Liver (tissue), 9 donors: ENCODE data around the gene ZNF587. TPM values are rescaled to one million over a fixed set of nuclear protein-coding genes. Genes with fewer than 3 reads are reported as not detected.
A peak's percentile ranks its signal among the peaks of the same experiment; 100 is the strongest.

ENCODE experiments used
- DNase-seq: peaks from one replicate; pipeline ENCODE4 v3.0.0-alpha.2; 2017; ENCODE audit warnings: low spot score
- H3K27ac ChIP-seq, 2 donors: one replicate each; pipeline ENCODE4 v1.7.0; 2013; ENCODE audit warnings: inconsistent platforms in 2 of 2, low read length in 2 of 2, control low read depth in 1 of 2, low read depth in 1 of 2, mild to moderate bottlenecking in 1 of 2
- H3K27me3 ChIP-seq, 4 donors: one replicate each; pipeline versions ENCODE4 v1.6.1 to v1.7.0; 2013; ENCODE audit warnings: low read length in 3 of 4, inconsistent platforms in 1 of 4, mild to moderate bottlenecking in 1 of 4, moderate library complexity in 1 of 4; ENCODE audit not compliant: control insufficient read depth in 4 of 4, insufficient read depth in 4 of 4
- H3K36me3 ChIP-seq, 4 donors: one replicate each; pipeline versions ENCODE4 v1.6.1 to v1.7.0; 2013; ENCODE audit warnings: low read length in 3 of 4, mild to moderate bottlenecking in 3 of 4, low read depth in 1 of 4, moderate library complexity in 1 of 4; ENCODE audit not compliant: control insufficient read depth in 4 of 4, insufficient read depth in 3 of 4
- H3K4me1 ChIP-seq, 4 donors: one replicate each; pipeline versions ENCODE4 v1.6.1 to v1.7.0; 2013; ENCODE audit warnings: low read length in 3 of 4, mild to moderate bottlenecking in 3 of 4, moderate library complexity in 1 of 4; ENCODE audit not compliant: control insufficient read depth in 4 of 4, insufficient read depth in 4 of 4
- H3K4me3 ChIP-seq, 3 donors: one replicate each; pipeline versions ENCODE4 v1.6.1 to v1.7.0; 2013; ENCODE audit warnings: low read length in 3 of 3, control low read depth in 1 of 3, low read depth in 1 of 3, mild to moderate bottlenecking in 1 of 3
- H3K9ac ChIP-seq, 2 donors: one replicate each; pipeline ENCODE4 v1.7.0; 2013; ENCODE audit warnings: low read length in 2 of 2, mild to moderate bottlenecking in 2 of 2, moderate library complexity in 2 of 2, control low read depth in 1 of 2, low read depth in 1 of 2
- H3K9me3 ChIP-seq, 4 donors: one replicate each; pipeline versions ENCODE4 v1.6.1 to v1.7.0; 2013; ENCODE audit warnings: low read length in 3 of 4; ENCODE audit not compliant: control insufficient read depth in 4 of 4
- ATF3 ChIP-seq: IDR thresholded peaks from 2 replicates; pipeline ENCODE4 v1.6.1; 2016; ENCODE audit warnings: antibody characterized with exemption
- CTCF ChIP-seq: fragments of 150-350 bp; IDR thresholded peaks from 2 replicates; pipeline ENCODE4 v1.5.1; 2017; ENCODE audit warnings: improper control_type of control experiment, low read depth, low read length; ENCODE audit not compliant: missing input control
- EGR1 ChIP-seq, 2 donors: IDR thresholded peaks; 2 replicates each; pipeline ENCODE4 v1.6.1; 2016 to 2018; ENCODE audit warnings: antibody characterized with exemption in 2 of 2, low read depth in 2 of 2
- FOXA1 ChIP-seq: IDR thresholded peaks from 2 replicates; pipeline ENCODE4 v1.6.1; 2016; ENCODE audit warnings: antibody characterized with exemption
- FOXA2 ChIP-seq: IDR thresholded peaks from 2 replicates; pipeline ENCODE4 v1.6.1; 2016; ENCODE audit warnings: antibody characterized with exemption
- GABPA ChIP-seq, 2 donors: IDR thresholded peaks in 1 of 2; conservative IDR thresholded peaks in 1 of 2; 2 replicates each; pipeline ENCODE4 v1.6.1; 2016; ENCODE audit warnings: antibody characterized with exemption in 2 of 2, mild to moderate bottlenecking in 1 of 2, moderate library complexity in 1 of 2
- HNF4A ChIP-seq, 2 donors: conservative IDR thresholded peaks; 2 replicates each; pipeline ENCODE4 v1.6.1; 2016; ENCODE audit warnings: antibody characterized with exemption in 2 of 2, mild to moderate bottlenecking in 2 of 2
- HNF4G ChIP-seq: IDR thresholded peaks from 2 replicates; pipeline ENCODE4 v1.6.1; 2016; ENCODE audit warnings: antibody characterized with exemption
- JUND ChIP-seq, 2 donors: IDR thresholded peaks; 2 replicates each; pipeline ENCODE4 v1.6.1; 2016; ENCODE audit warnings: antibody characterized with exemption in 2 of 2
- MAX ChIP-seq: IDR thresholded peaks from 2 replicates; pipeline ENCODE4 v1.6.1; 2016; ENCODE audit warnings: antibody characterized with exemption
- NR2F2 ChIP-seq: IDR thresholded peaks from 2 replicates; pipeline ENCODE4 v1.6.1; 2016; ENCODE audit warnings: antibody characterized with exemption
- RAD21 ChIP-seq, 2 donors: IDR thresholded peaks; 2 replicates each; pipeline ENCODE4 v1.6.1; 2016; ENCODE audit warnings: antibody characterized with exemption in 2 of 2, mild to moderate bottlenecking in 2 of 2
- REST ChIP-seq: IDR thresholded peaks from 2 replicates; pipeline ENCODE4 v1.6.1; 2016; ENCODE audit warnings: antibody characterized with exemption, mild to moderate bottlenecking
- RXRA ChIP-seq, 2 donors: IDR thresholded peaks; 2 replicates each; pipeline ENCODE4 v1.6.1; 2017 to 2018; ENCODE audit warnings: antibody characterized with exemption in 2 of 2, mild to moderate bottlenecking in 1 of 2
- SP1 ChIP-seq: IDR thresholded peaks from 2 replicates; pipeline ENCODE4 v1.6.1; 2018; ENCODE audit warnings: antibody characterized with exemption, mild to moderate bottlenecking
- TAF1 ChIP-seq: conservative IDR thresholded peaks from 2 replicates; pipeline ENCODE4 v1.6.1; 2016; ENCODE audit warnings: antibody characterized with exemption, mild to moderate bottlenecking
- YY1 ChIP-seq: IDR thresholded peaks from 2 replicates; pipeline ENCODE4 v1.6.1; 2016; ENCODE audit warnings: antibody characterized with exemption, mild to moderate bottlenecking
- ZBTB33 ChIP-seq: IDR thresholded peaks from 2 replicates; pipeline ENCODE4 v1.6.1; 2016; ENCODE audit warnings: antibody characterized with exemption
- WGBS: extraction: QIAGEN DNeasy Blood & Tissue Kit; methylation state at CpG from one replicate; pipeline ENCODE4 v1.1.7; 2013; 5-methylcytosine and 5-hydroxymethylcytosine counted together
- polyA plus RNA-seq, 2 donors: library from polyadenylated mRNA; stranded (reverse) in 1 of 2; unstranded in 1 of 2; fragments of 200-250 nt in 1 of 2; fragments of >200 nt in 1 of 2; fragmentation: Nextera tagmentation in 1 of 2; extraction: Ambion mirVana in 1 of 2; gene quantifications; one replicate each; pipeline versions ENCODE4 v1.2.1 to v1.2.3, GENCODE V29; 2013 to 2015
- total RNA-seq, 2 donors: library from RNA; depleted of rRNA; stranded (reverse); fragments of >200 nt; gene quantifications; one replicate each; pipeline ENCODE4 v1.2.3, GENCODE V29; 2014
- donor health status: healthy.
- donor health status: healthy.
- donor health status: healthy.
- donor health status: healthy.
- donor health status: healthy.

ZNF587 gene
- total and polyA plus RNA-seq, 4 donors = 2.7 to 27.8 (median 9.2) TPM

GRCh38 chr19:57819475-57820148 is 30.0 kb upstream of the ZNF587 start:
- peak overlapping the region; percentile 84 to 98 (median 96) for H3K4me3 ChIP-seq
- peak; percentile 79 for DNase-seq
- peak overlapping the region; percentile 68 to 92 for H3K9ac ChIP-seq
- no peaks in the 10 kb centered on the region for H3K9me3 ChIP-seq
- H3K27ac ChIP-seq = peak overlapping the region; percentile 83 to 88
- TF ChIP-seq GABPA (IDR thresholded peaks at IDR 0.05 in 1 of 2, conservative IDR thresholded peaks at IDR 0.05 in 1 of 2) = peak; percentile 92 to 96
- TF ChIP-seq TAF1 = peak; percentile 37
- no peak for TF ChIP-seq REST
- no peak for TF ChIP-seq JUND (IDR thresholded peaks at IDR 0.05)
- no peak for TF ChIP-seq ZBTB33
- TF ChIP-seq FOXA1 = no peak
- peak; percentile 61 for TF ChIP-seq SP1
- TF ChIP-seq MAX = peak; percentile 67
- no peak for TF ChIP-seq EGR1 (IDR thresholded peaks at IDR 0.05; ENCODE audit: low read depth in 2 of 2)
- TF ChIP-seq RXRA (IDR thresholded peaks at IDR 0.05) = peak; percentile 62 to 90
- no peak for TF ChIP-seq ATF3
- peak; percentile 29 to 37 for TF ChIP-seq HNF4A (conservative IDR thresholded peaks at IDR 0.05)
- peak; percentile 86 for TF ChIP-seq YY1
- TF ChIP-seq FOXA2 = no peak
- TF ChIP-seq HNF4G = no peak
- TF ChIP-seq NR2F2 = no peak
- no peak for TF ChIP-seq CTCF
- TF ChIP-seq RAD21 (IDR thresholded peaks at IDR 0.05) = peak; percentile 36 to 45
- under 1% methylated on average over 44 of the region's 44 CpGs for WGBS
- no peaks in the 10 kb centered on the region for H3K36me3 ChIP-seq
- peaks cover 3 to 19% (median 15%) of the 10 kb centered on the region in 4 donors for H3K4me1 ChIP-seq
- no peaks in the 10 kb centered on the region for H3K27me3 ChIP-seq
